ENCODE results near the gene SLC25A44.
A peak's percentile ranks its signal among the peaks of the same experiment; 100 is the strongest.

SLC25A44 gene

GRCh38 chr1:156241311-156241811, 47.5 kb downstream of the SLC25A44 start:
- H3K4me3 ChIP-seq (replicated peaks in 1 of 2; ENCODE audit: low read depth in 2 of 2, low read length in 2 of 2): no peak overlapping the region
- peak in 1 of 2 donors; percentile 42 for DNase-seq (ENCODE audit: low read depth in 2 of 2)
- no peak for TF ChIP-seq CTCF (IDR thresholded peaks at IDR 0.05; ENCODE audit: low read depth, low read length)

GRCh38 chr1:156241926-156242325, 48.0 kb downstream of the SLC25A44 start, which contains the start of gene BGLAP:
TSS of gene BGLAP (plus strand) at chr1:156242184. CDS start at chr1:156242232, 48 bp downstream.
- no peak within 1 kb of the TSS for H3K4me3 ChIP-seq (replicated peaks in 1 of 2; ENCODE audit: low read depth in 2 of 2, low read length in 2 of 2)
- no peak for TF ChIP-seq CTCF (IDR thresholded peaks at IDR 0.05; ENCODE audit: low read depth, low read length)
- DNase-seq (ENCODE audit: low read depth in 2 of 2): no peak

GRCh38 chr1:156242738-156243137, 48.8 kb downstream of the SLC25A44 start:
- no peak overlapping the region for H3K4me3 ChIP-seq (replicated peaks in 1 of 2; ENCODE audit: low read depth in 2 of 2, low read length in 2 of 2)
- TF ChIP-seq CTCF (IDR thresholded peaks at IDR 0.05; ENCODE audit: low read depth, low read length): no peak
- no peak for DNase-seq (ENCODE audit: low read depth in 2 of 2)

GRCh38 chr1:156244126-156244525, 50.2 kb downstream of the SLC25A44 start:
- no peak for DNase-seq (ENCODE audit: low read depth in 2 of 2)
- no peak overlapping the region for H3K4me3 ChIP-seq (replicated peaks in 1 of 2; ENCODE audit: low read depth in 2 of 2, low read length in 2 of 2)
- TF ChIP-seq CTCF (IDR thresholded peaks at IDR 0.05; ENCODE audit: low read depth, low read length): no peak

- TF ChIP-seq CTCF (IDR thresholded peaks at IDR 0.05; ENCODE audit: low read depth, low read length): no peak
- no peak for DNase-seq (ENCODE audit: low read depth in 2 of 2)
- H3K4me3 ChIP-seq (replicated peaks in 1 of 2; ENCODE audit: low read depth in 2 of 2, low read length in 2 of 2): no peak overlapping the region
Observed at GRCh38 chr1:156244712-156245111, 50.8 kb downstream of the SLC25A44 start.

GRCh38 chr1:156245451-156246232, 51.7 kb downstream of the SLC25A44 start:
- no peak for TF ChIP-seq CTCF (IDR thresholded peaks at IDR 0.05; ENCODE audit: low read depth, low read length)
- peak overlapping the region; percentile 5 to 28 for H3K4me3 ChIP-seq (replicated peaks in 1 of 2; ENCODE audit: low read depth in 2 of 2, low read length in 2 of 2)
- DNase-seq (ENCODE audit: low read depth in 2 of 2): peak in 1 of 2 donors; percentile 26

All from cardiac fibroblast (primary cell).